DMS 273 (cell line): ENCODE data around the gene ATP6V0C.

ENCODE experiments used
- DNase-seq: peaks from one replicate; lab custom pipeline; 2025; ENCODE audit not compliant: unreplicated experiment; lab: John Stamatoyannopoulos, UW

Gene ATP6V0C

GRCh38 chr16:2513405-2514332, at the start of gene ATP6V0C:
TSS of gene ATP6V0C (plus strand) at chr16:2513952. CDS start at chr16:2514104, 152 bp downstream.
- DNase-seq, result peak; percentile 98

- peak; percentile 64 for DNase-seq
Measured at GRCh38 chr16:2464333-2464732, 49.4 kb upstream of the ATP6V0C start.

GRCh38 chr16:2465653-2466415, 47.9 kb upstream of the ATP6V0C start:
- peak; percentile 58 for DNase-seq

GRCh38 chr16:2466667-2467527, 46.9 kb upstream of the ATP6V0C start:
- no peak for DNase-seq

GRCh38 chr16:2467528-2468232, 46.1 kb upstream of the ATP6V0C start:
- peak; percentile 95 for DNase-seq

GRCh38 chr16:2468233-2468724, 45.5 kb upstream of the ATP6V0C start:
- peak; percentile 97 for DNase-seq

- DNase-seq, result peak; percentile 99
Measured at GRCh38 chr16:2468725-2469398, 44.9 kb upstream of the ATP6V0C start.

- peak; percentile 78 for DNase-seq
Measured at GRCh38 chr16:2469399-2470233, 44.1 kb upstream of the ATP6V0C start.

GRCh38 chr16:2470234-2470601, 43.5 kb upstream of the ATP6V0C start:
- DNase-seq, result no peak

- peak; percentile 95 for DNase-seq
Measured at GRCh38 chr16:2470603-2471015, 43.1 kb upstream of the ATP6V0C start.

- DNase-seq, result peak; percentile 97
Measured at GRCh38 chr16:2471016-2471652, 42.6 kb upstream of the ATP6V0C start, which contains the start of gene NTN3. TSS of gene NTN3 (plus strand) at chr16:2471297. CDS start at chr16:2471702, 405 bp downstream.

- DNase-seq, result peak; percentile 78
Measured at GRCh38 chr16:2471653-2472487, 41.9 kb upstream of the ATP6V0C start.

- DNase-seq, result no peak
Measured at GRCh38 chr16:2472488-2472864, 41.3 kb upstream of the ATP6V0C start.

- no peak for DNase-seq
Measured at GRCh38 chr16:2472885-2473445, 40.8 kb upstream of the ATP6V0C start.

GRCh38 chr16:2473446-2473926, 40.3 kb upstream of the ATP6V0C start:
- DNase-seq, result peak; percentile 79

- DNase-seq, result peak; percentile 79
Measured at GRCh38 chr16:2473999-2474876, 39.5 kb upstream of the ATP6V0C start.
